ENCODE results near the gene CRYBA4. TPM values are rescaled to one million over a fixed set of nuclear protein-coding genes. Genes with fewer than 3 reads are reported as not detected.
A peak's percentile ranks its signal among the peaks of the same experiment; 100 is the strongest.

CRYBA4 gene
- not detected for total RNA-seq

DNA sequence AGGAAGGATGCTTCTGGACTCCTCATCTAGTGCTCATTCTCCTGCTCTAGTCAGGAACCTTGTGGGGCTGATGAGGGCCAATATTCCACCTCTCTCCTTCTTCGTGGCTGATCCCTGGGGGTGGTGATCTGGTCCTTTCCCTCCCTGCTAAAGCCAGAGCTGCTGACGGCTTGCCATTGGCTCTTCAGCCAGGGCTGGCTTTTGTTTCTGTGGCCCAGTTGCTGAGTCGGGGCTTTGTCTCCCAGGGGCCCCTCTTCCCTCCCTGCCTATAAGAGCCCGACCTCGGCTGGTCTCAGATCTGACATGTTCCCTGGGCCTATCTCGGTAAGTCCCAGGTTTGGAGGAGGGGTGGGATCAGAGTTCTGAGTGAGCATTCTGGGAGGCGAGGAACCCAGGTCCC lies at the start of gene CRYBA4:
TSS of gene CRYBA4 (plus strand) at position 301 of the 400 bp plus-strand sequence. CDS start 634 bp downstream, outside the sequence.
- DNase-seq, result no peak

DNA sequence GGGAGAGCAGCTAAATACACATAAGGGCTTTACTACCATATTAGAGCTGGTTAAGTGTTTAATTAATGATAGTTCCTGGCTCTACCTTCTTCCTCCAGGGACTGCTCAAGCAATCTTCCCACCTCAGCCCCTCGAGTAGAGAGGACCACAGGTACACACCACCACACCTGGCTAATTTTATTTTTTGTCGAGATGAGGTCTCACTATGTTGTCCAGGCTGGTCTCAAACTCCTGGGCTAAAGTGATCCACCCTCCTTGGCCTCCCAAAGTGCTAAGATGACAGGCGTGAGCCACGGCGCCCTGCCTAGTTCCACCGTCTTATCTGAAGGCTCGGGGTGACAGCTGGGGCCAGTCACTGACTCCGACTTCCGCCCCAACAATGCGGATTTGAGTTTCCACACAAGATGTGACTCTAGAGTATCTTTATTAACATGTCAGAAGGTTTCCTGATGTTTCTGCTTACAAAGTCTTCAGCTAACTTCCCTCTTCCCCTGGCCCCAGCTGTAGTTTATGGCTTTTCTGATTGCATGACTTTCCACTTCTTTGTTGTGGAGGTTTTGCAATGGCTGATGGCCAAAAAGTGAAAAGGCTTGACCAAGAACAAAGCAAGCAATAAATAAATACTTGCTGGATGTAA lies 48.6 kb upstream of the CRYBA4 start:
- no peak for DNase-seq

DNA sequence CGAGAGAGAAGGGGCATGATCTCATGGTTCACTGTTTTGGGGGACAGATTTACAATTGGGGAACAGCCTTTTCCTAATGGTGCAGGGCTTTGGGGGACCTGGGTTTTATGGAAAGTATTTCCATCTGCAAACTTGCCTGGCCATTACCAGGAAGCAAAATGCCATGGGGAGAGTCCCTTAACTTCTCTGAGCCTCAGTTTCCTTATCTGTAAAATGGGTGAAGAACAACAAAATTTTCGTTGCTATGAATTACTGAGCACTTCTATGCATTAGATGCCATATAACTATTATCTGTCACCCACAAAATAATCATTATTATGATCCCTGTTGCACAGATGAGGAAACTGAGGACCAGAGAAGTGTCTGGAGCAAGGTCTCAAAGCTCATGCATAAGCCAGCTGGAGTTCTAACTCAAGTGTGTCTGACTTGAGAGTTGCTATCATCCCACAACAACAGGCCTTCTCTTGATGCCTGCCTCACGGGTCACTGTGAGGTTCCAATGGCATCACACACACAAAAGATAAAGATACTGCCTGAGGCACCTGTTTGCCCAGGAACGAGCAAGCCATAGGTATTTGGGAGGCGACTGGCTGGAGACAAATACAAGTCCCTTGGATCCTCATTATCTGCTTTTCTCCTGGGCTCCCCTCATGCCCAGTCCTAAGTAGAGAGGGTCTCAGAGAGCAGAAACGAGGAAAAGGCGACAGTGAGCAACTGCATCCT lies 47.6 kb upstream of the CRYBA4 start:
- no peak for DNase-seq

GRCh38 chr22:26576026-26576680 lies 45.6 kb upstream of the CRYBA4 start:
- DNase-seq, result no peak

DNA sequence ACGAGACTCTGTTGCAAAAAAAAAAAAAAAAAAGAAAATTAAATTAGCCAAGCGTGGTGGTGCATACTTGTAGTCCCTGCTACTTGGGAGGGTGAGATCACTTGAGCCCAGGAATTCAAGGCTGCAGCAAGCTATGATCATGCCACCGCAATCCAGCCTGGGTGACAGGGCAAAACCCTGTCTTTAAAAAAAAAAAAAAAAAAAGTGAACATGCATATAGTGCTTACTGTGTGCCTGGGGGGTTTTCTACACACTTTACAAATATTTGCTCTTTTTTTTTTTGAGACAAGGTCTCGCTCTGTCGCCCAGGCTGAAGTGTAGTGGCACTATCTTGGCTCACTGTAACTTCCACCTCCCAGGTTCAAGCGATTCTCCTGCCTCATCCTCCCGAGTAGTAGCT lies 44.7 kb upstream of the CRYBA4 start:
- no peak for DNase-seq

- no peak for DNase-seq
Measured at GRCh38 chr22:26579331-26579886, 42.4 kb upstream of the CRYBA4 start.

DNA sequence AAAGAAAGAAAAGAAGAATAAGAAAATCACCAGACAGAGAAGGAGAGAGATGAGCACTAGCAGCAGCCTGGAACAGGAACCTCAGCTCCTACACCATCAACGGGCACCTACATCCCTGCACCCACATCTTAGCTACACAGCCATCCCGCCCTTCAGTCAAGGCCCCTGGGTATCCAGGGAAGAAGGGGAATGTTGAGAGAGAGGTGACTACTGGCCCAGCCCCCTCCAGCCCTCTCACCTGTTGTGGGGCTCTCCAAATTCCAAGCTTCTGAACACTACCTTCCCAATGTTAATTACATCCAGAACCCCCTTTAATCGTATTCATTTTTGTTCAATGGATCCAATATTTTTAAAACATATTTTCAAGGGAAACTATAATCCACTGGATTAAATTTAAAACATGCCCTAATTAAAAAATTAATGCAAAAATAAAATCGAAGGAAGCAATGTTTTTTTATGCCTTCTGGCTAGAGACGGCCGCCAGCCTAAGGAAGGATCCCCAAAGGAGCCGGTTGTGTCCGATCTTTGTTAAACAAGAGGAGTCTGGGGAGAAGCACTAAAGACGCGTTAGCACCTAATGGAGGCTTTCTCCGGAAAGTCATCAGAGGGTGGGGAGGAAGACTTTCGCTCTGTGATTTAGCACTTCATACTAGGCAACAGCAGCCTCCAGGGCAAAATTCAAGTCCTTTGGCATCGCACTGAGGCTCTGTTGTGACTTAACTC lies 41.4 kb upstream of the CRYBA4 start:
- no peak for DNase-seq

GRCh38 chr22:26581026-26581425 lies 40.7 kb upstream of the CRYBA4 start:
- no peak for DNase-seq

DNA sequence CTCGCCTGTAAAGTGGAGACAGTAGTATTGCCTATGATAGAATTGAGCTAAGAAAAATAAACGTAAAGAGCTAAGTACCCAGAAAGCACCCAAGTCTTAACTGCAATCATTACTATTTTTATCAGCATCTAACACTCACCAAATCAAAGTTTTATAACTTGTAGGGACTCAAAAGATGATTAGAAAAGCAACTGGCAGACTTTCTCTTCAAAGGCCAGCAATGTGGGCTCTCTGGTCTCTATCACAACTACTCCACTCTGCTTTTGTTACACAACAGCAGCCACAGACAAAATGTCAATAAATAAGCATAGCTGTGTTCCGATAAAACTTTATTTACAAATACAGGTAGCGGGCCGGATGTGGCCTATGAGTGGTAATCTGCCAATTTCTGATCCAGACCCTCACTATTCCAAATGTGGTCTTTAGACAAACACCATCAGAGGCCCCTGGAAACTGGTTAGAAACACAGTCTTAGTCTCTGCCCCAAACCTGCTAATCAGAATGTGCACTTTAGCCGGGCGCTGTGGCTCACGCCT lies 40.1 kb upstream of the CRYBA4 start:
- DNase-seq, result no peak

DNA sequence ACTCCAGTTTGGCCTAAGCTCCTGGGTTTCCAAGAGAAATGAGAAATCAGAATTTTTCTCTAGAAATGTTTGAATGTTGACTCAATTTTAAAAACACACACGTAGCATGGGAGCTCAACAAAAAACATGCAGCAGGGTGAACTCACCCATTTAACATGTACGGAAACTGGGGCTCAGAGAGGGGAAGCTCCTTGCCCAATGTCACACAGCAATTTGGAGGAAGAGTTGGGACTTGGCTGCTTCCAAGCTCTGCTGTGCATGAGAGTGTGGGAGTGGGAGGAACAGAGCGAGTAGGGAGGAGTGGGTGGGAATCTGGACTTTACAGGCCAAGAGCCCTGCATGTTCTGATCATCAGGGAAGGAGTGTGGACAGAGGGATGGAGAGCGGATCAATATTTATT lies 37.8 kb upstream of the CRYBA4 start:
- DNase-seq, result no peak

DNA sequence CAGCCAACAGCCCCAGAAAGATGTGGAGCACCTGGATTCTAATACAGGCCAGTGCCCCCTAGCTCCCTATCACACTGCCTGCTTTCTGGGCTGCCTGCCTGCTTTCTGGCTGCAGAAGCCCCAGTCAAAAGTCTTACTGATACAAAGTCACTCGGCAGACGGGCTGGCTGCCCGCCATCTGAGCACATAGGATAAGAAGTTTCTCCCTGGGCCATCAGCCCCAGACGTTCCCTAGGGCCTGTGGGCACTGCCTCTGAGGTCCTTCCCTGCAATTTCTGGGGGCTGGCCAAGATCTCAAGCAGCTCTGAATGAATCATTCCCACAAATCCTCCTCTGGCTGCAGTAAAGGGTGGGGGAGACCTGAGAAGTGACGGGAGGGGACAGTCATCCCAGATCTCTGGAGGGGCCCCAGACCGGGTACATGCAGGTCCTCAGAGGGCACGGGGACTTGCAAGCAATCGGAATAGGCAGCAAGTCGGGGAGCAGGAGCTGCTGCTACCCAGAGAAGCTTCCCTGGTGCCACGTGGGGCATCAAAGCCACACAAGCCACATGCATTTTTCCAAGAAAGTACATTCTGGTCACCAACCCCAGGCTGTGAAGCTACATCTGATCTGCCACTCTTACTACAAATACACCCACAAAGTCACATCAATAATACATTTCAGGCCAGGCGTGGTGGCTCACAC lies 36.5 kb upstream of the CRYBA4 start:
- no peak for DNase-seq

DNA sequence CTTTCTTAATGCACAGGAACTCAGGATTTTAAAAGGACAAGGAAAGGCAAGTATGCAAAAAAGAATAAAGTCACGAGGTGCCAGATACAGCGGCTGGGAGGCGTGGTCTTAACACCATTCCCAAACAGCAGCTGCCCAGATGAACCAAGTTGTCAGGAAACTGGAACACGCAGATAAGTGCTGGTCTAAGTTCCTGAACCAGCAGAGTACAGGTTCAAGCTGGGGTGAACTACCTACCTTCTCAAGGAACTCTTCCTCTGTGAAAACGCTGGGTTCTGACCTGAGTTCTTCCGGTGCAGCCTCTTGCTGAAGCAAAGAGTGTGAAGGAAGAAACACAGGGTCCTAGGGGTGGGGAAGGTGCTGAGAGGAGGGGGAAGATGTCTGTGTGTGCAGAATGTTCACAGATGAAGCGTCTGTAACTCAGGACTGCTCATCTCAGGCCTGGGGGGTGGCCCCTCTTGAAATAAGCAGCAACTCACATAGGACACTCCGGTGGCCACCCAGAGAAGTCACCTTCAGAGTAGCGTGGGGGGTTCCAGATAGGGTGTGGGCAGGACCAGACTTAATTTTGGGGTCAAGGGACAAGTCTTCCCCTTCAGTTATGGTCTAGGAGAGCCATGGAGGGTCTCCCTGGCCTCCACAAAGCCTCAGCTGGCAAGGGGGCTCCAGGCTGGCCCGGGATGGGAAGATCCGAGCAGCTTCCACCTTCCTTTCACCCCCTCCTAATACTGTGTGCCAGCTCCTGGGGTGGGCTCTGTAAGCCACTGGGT lies 35.0 kb upstream of the CRYBA4 start:
- DNase-seq, result no peak

- DNase-seq, result no peak
Measured at GRCh38 chr22:26587991-26588613, 33.7 kb upstream of the CRYBA4 start.

GRCh38 chr22:26588729-26589366 lies 32.9 kb upstream of the CRYBA4 start:
- DNase-seq, result no peak

- DNase-seq, result no peak
Measured at GRCh38 chr22:26589367-26589844, 32.4 kb upstream of the CRYBA4 start.

GRCh38 chr22:26589845-26590736 lies 31.7 kb upstream of the CRYBA4 start, which contains the start of gene TPST2:
TPST2 (minus strand) TSS chr22:26590132; CDS start chr22:26541630, 48,502 bp downstream.
- peak; percentile 73 for DNase-seq

DNA sequence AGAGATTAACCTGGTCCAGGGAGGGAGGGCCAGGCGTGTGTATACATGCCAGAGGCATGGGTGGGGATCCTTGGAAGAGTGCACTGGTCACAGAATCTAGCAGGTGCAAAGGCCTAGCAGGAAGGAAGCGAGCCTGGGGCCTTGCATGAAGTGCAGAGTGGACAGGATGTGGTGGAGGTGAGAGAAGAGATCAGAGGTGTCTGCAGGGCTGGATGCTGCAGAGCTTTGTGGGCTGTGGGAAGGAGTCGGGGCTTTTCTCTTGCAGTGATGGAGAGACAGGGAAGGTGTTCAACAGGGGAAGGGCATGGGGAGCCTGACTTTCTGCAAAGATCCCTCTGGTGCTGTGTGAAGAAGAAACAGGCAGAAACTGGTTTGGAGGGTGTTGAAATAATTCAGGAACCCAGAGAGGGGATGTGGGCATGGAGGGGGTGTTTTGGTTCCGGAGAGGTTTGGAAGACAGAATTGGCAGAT lies 29.3 kb upstream of the CRYBA4 start:
- DNase-seq, result no peak

DNA sequence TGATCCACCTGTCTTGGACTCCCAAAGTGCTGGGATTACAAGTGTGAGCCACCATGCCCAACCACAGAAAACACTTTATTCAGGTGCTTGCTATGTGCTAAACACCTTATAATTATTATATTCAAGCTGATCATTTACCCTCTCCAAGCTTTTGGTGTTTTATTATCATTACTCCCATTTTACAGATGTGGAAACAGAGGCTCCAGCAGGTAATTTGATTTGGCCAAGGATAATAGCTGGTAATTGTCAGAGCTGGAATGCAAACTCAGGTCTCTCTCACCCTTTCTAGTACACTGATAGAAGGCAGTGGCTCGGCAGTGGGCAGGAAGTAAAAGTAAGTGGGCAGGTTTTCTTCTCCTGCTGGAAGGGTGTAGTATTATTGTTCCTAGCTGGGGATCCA lies 28.0 kb upstream of the CRYBA4 start:
- DNase-seq, result no peak

Data from occipital lobe (tissue), 2 donors.